Kidney (tissue), 11 donors: ENCODE data around the gene NOMO2. TPM values are rescaled to one million over a fixed set of nuclear protein-coding genes. Genes with fewer than 3 reads are reported as not detected.
A peak's percentile ranks its signal among the peaks of the same experiment; 100 is the strongest.
"Not testable (repeated sequence)": the region's sequence is repeated elsewhere in the genome, so short reads cannot be mapped to it uniquely, and the experiment has no call there.

Source experiments
- DNase-seq, 5 donors: peaks; one replicate each; pipeline ENCODE4 v3.0.0-alpha.2; 2013 to 2020
- FAIRE-seq: peaks from 2 replicates; lab custom pipeline; 2012; peaks lifted over from hg19 to GRCh38; lab: Jason Lieb, UNC
- H3K27ac ChIP-seq, 2 donors: one replicate each; pipeline ENCODE4 v1.7.0; 2013; ENCODE audit warnings: low read depth in 2 of 2, low read length in 2 of 2, inconsistent platforms in 1 of 2
- H3K27me3 ChIP-seq: one replicate; pipeline ENCODE4 v1.7.1; 2013; ENCODE audit warnings: low read length, inconsistent platforms; ENCODE audit not compliant: control insufficient read depth, insufficient read depth
- H3K36me3 ChIP-seq, 3 donors: one replicate each; pipeline versions ENCODE4 v1.7.0 to v1.7.1; 2013; ENCODE audit warnings: low read length in 3 of 3, control low read depth in 1 of 3, inconsistent platforms in 1 of 3; ENCODE audit not compliant: insufficient read depth in 3 of 3, control insufficient read depth in 2 of 3
- H3K4me1 ChIP-seq, 3 donors: one replicate each; pipeline versions ENCODE4 v1.7.0 to v1.7.1; 2013; ENCODE audit warnings: low read length in 3 of 3, inconsistent platforms in 1 of 3, low read depth in 1 of 3; ENCODE audit not compliant: control insufficient read depth in 2 of 3, insufficient read depth in 2 of 3
- H3K4me3 ChIP-seq, 3 donors: one replicate each; pipeline versions ENCODE4 v1.7.0 to v1.8.1; 2013; ENCODE audit warnings: low read length in 3 of 3, control low read depth in 1 of 3, inconsistent platforms in 1 of 3
- H3K9ac ChIP-seq, 3 donors: one replicate each; pipeline versions ENCODE4 v1.7.0 to v1.7.1; 2013; ENCODE audit warnings: low read length in 3 of 3, control low read depth in 1 of 3, inconsistent platforms in 1 of 3
- H3K9me3 ChIP-seq, 3 donors: one replicate each; pipeline versions ENCODE4 v1.7.0 to v1.7.1; 2013; ENCODE audit warnings: low read length in 3 of 3, control low read depth in 1 of 3, inconsistent platforms in 1 of 3; ENCODE audit not compliant: control insufficient read depth in 2 of 3, insufficient read depth in 1 of 3
- intact Hi-C: fragments of 100-400 bp; cut with DNase I; formaldehyde crosslinking; loops from one replicate; pipeline ENCODE4 v1.11.1; 2022
- polyA plus RNA-seq: library from polyadenylated mRNA; stranded (reverse); fragments of 350-450 nt; fragmentation: Illumina TruSeq; extraction: RNeasy Lipid Tissue Mini Kit (QIAGEN cat#74804); gene quantifications from one replicate; pipeline ENCODE4 v1.2.3, GENCODE V29; 2014; ENCODE audit warnings: low read depth, low replicate concordance; ENCODE audit not compliant: insufficient read depth
- total RNA-seq: library from RNA; stranded (reverse); fragmentation: NEBNext Ultra II Directional; extraction: Animal tissue kit (Norgen Biotek cat#: 25700); gene quantifications from one replicate; pipeline ENCODE4 v1.2.1, GENCODE V29; 2021
- donor health status: control.
- donor health status: control.
- donor health status: DM: yes; HTN: yes; CAD: no.
- donor health status: Normal renal cell carcinoma (clear cell type).

Gene NOMO2
- total and polyA plus RNA-seq, 2 donors from 2014 or later = 87.2 to 157 TPM

DNA sequence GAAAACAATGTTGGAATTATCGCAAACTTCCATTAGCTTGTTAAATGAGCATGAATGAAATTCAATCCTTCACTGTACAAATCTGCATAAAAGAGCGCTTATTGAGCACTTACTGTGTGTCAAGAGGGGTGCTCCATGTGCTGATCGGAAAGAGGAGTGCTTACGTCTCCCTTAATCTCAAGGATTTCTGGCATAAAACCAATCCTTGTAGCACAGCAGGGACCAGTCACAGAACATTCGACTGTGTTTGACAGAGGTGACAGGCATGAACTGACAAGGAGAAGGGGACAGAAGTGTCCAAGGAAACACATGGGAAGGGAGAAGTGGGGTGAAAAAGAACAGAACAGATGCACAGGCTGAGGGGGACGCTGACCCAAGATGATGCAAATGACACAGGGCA lies 14.5 kb downstream of the NOMO2 start:
- DNase-seq, intact Hi-C loops, H3K27me3 ChIP-seq: not testable (repeated sequence)

DNA sequence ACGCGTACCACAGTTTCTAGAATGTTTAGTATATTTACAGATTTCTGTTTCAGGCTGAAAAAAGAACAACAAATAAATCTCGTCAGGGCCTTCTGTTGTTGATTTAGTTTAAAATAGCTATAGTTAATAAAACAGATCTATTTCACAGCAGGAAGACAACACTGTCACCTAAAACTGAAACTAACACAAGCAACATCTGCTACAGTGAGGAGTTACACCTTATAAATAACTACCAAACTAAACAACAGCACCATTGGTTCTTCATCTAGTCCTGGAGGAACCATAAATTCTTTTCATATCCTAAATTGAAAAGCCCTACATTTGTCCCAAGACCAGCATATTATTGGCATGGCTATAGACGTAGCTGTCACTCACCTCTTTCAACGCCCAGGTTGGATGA lies 15.0 kb downstream of the NOMO2 start:
- intact Hi-C loops, H3K9ac ChIP-seq, H3K27me3 ChIP-seq, H3K4me3 ChIP-seq, H3K4me1 ChIP-seq, DNase-seq, H3K36me3 ChIP-seq, H3K27ac ChIP-seq, FAIRE-seq, H3K9me3 ChIP-seq: not testable (repeated sequence)

More for the DNA sequence above, 14.5 kb downstream of the NOMO2 start:
- H3K4me1 ChIP-seq, H3K9me3 ChIP-seq, H3K27ac ChIP-seq, H3K9ac ChIP-seq, FAIRE-seq, H3K36me3 ChIP-seq, H3K4me3 ChIP-seq: not testable (repeated sequence)

DNA sequence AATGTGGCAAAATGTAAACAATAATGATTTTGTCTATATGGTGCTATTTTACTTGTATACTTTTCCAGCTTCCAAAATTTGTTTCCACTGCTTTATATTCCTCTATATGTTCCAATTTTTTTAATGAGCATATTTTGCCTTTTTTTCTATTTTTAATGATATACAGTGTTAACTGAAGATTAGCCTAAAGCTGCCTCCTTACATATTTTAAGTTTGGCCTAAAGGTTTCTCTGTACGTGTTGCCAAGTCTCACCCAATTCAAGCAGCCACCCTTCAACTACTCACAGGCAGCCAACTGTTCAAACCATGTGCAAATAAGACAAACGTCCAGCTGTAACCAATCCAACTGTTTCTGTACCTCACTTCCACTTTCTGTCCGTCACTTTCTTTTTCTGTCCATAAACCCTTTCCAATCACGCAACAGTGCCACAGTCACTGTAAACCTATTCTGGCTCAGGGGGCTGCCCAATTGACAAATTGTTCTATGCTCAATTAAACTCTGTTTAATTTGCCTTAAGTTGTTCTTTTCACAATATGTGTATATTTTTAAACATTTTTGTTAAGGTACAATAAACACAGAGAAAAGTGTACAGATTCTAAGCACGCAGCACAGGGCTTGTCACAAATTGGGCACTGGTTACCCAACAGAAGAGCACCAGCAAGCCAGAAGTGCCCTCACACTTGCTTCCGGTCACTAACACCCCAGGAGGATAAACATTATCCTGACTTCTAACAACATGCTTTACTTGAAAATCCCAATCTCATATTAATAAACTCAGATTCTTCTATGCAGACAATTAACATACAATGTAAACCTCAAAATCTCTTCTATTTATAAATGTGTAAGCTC lies 17.4 kb downstream of the NOMO2 start:
- H3K27me3 ChIP-seq, H3K9ac ChIP-seq, intact Hi-C loops, DNase-seq, H3K4me3 ChIP-seq, H3K4me1 ChIP-seq, H3K9me3 ChIP-seq, H3K27ac ChIP-seq, FAIRE-seq, H3K36me3 ChIP-seq: not testable (repeated sequence)

DNA sequence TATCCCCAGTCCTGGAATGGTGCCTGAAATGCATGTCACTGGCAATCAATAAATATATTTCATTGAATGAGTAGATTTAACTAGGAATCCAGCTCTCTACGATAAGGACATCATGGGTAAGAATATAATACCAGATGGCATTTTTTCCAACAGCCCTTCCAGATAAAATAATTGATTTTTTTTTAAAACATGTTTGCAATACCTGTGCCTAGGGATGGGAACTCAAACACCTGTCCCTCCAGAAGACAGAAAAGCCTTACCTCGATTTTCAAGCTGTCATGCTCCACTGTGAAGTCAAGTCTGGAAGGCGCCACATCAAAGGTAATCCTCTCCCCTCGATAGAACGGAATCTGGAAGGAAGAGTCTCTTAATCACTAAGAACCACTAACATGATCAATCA lies 20.0 kb downstream of the NOMO2 start:
- H3K36me3 ChIP-seq, DNase-seq, FAIRE-seq, intact Hi-C loops, H3K27ac ChIP-seq, H3K4me3 ChIP-seq, H3K27me3 ChIP-seq, H3K4me1 ChIP-seq, H3K9me3 ChIP-seq, H3K9ac ChIP-seq: not testable (repeated sequence)

- H3K4me1 ChIP-seq, H3K9me3 ChIP-seq, H3K9ac ChIP-seq, H3K27ac ChIP-seq, DNase-seq, intact Hi-C loops, H3K36me3 ChIP-seq, FAIRE-seq, H3K4me3 ChIP-seq, H3K27me3 ChIP-seq: not testable (repeated sequence)
Observed at GRCh38 chr16:18537004-18537403, 24.9 kb downstream of the NOMO2 start.

DNA sequence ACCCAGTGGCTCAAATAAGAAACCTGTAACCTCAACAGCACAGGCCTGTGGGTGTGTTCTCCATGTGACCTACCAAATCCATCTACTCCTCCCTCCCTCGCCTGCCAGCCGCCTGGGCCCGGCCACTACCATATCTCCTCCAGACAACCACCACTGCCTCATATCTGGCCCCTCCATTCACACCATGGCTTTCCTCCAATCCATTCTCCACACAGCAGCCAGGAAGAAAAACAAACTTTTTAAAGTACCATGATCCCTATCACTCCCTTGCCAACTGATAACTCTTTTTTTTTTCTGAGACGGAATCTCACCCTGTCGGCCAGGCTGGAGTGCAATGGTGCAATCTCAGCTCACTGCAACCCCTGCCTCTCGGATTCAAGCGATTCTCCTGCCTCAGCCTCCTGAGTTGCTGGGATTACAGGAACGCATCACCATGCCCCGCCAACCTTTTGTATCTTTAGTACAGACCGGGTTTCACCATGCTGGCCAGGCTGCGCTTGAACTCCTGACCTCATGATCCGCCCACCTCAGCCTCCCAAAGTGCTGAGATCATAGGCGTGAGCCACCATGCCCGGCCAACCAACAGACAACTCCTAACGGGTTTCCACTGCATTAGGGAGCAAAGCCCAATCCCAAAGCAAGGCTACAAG lies 26.3 kb downstream of the NOMO2 start:
- H3K4me1 ChIP-seq, FAIRE-seq, intact Hi-C loops, H3K36me3 ChIP-seq, H3K9me3 ChIP-seq, H3K27me3 ChIP-seq, H3K27ac ChIP-seq, H3K4me3 ChIP-seq, H3K9ac ChIP-seq: not testable (repeated sequence)
- peak in 1 of 5 donors; percentile 34 for DNase-seq

GRCh38 chr16:18534308-18534707 lies 27.6 kb downstream of the NOMO2 start:
- DNase-seq, FAIRE-seq, intact Hi-C loops, H3K9ac ChIP-seq, H3K9me3 ChIP-seq, H3K4me3 ChIP-seq, H3K27ac ChIP-seq, H3K27me3 ChIP-seq, H3K4me1 ChIP-seq, H3K36me3 ChIP-seq: not testable (repeated sequence)

DNA sequence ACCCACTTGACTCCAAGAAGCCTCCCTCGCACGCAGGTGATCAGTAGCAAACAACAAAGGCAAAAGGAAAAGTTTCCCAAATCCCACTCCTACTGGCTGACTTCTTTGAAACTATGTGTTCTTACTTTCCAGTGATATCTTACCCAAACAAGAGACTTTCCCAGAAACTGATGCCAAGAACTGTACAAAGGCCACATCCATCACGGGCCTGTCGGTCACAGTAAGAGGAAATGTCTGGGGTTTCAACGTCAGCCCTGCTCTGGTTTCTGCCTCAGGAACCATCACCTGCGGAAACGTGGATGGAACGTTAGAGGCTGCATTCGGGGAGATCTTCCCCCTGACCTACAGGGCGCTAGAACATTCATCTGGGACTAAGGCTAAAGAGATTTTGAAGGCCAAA lies 30.6 kb downstream of the NOMO2 start:
- H3K27me3 ChIP-seq, FAIRE-seq, H3K27ac ChIP-seq, H3K36me3 ChIP-seq, H3K4me3 ChIP-seq, intact Hi-C loops, DNase-seq, H3K9me3 ChIP-seq, H3K4me1 ChIP-seq, H3K9ac ChIP-seq: not testable (repeated sequence)
